ENCODE data around the gene UQCC2.

The UQCC2 gene

DNA sequence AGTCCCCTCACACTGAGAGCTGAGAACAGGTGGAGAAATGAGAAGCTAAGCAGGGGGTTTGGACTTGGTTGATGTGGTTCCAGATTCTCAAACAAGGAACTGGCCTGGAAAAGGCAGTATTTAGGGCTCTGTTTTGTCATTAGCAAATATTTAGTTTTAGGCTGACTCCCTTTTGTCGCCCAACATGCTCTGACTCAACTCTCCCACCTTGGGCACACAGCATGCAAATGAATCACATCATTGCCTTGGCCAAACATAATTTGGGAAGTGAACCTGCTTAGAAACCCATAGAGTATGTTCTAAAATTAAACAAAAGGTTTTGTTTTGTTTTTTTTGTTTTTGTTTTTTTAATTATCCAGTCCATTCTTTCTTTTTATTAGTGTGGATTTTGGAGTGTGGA is 9.5 kb upstream of the UQCC2 start:
- H3K4me3 ChIP-seq (ENCODE audit: low read depth, low read length, poor library complexity, severe bottlenecking), result no peak overlapping the region
- no peak overlapping the region for H3K27ac ChIP-seq (ENCODE audit: low read depth, low read length, poor library complexity, severe bottlenecking)
- TF ChIP-seq CTCF (IDR thresholded peaks at IDR 0.05; ENCODE audit: low read length), result no peak
- no peak for TF ChIP-seq EZH2 (IDR thresholded peaks at IDR 0.05; ENCODE audit: borderline replicate concordance, low read length)
- no peak overlapping the region for H3K4me2 ChIP-seq (ENCODE audit: low read length)
- no peaks in the 10 kb centered on the region; the same call in 1 of the 2 replicates for H3K27me3 ChIP-seq (ENCODE audit: insufficient read depth, low read length)
- H3K9ac ChIP-seq (ENCODE audit: low read length), result no peak overlapping the region
- no peaks in the 10 kb centered on the region for H3K79me2 ChIP-seq (ENCODE audit: insufficient read depth, low read length)
- no peaks in the 10 kb centered on the region for H3K36me3 ChIP-seq (ENCODE audit: insufficient read depth, low read length)
- H3K9me3 ChIP-seq (ENCODE audit: low read length), result no peaks in the 10 kb centered on the region
- H3F3A ChIP-seq (ENCODE audit: insufficient read depth, low read length), result no peaks in the 10 kb centered on the region
- no peak overlapping the region for H2AFZ ChIP-seq (ENCODE audit: low read length)
- H4K20me1 ChIP-seq (ENCODE audit: insufficient read depth, low read length), result no peaks in the 10 kb centered on the region
- H3K4me1 ChIP-seq (ENCODE audit: insufficient read depth, low read length, severe bottlenecking), result no peaks in the 10 kb centered on the region
- no peaks in the 10 kb centered on the region for H3K9me2 ChIP-seq (ENCODE audit: low read depth, low read length)

DNA sequence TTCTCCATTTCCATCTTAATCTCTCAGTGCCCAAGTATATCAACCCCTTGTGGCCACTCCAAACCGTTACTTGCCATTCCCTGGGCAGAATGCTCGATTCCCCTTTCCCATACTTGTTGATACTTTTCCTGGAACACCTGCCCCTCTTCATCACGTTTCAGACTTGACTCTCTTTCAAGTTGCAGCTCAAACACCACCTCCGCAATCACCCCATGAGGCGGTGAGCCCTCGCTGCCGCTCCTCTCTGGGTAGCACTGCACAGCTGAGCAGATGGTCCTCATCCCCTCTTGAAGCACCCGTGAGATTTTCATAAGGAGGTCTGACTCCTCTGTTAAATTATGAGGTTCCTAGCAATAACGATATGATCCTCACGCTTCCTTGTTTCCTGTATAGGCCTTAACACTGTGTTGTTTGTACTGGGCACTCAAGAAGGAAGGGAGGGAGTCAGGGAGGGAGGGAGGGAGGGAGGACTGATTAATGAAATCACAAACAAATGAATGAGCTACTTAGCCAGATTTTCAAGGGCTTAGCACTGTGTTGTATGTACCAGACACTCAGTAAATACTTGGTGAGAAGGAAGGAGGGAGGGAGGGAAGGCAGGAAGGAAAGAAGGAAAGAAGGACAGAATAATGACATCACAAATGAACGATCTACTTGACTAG is 8.0 kb upstream of the UQCC2 start:
- H3K27ac ChIP-seq (ENCODE audit: low read depth, low read length, poor library complexity, severe bottlenecking), result no peak overlapping the region
- no peaks in the 10 kb centered on the region for H3K4me1 ChIP-seq (ENCODE audit: insufficient read depth, low read length, severe bottlenecking)
- no peaks in the 10 kb centered on the region for H3K9me2 ChIP-seq (ENCODE audit: low read depth, low read length)
- no peaks in the 10 kb centered on the region for H3K9me3 ChIP-seq (ENCODE audit: low read length)
- no peaks in the 10 kb centered on the region for H3K36me3 ChIP-seq (ENCODE audit: insufficient read depth, low read length)
- no peaks in the 10 kb centered on the region for H3K79me2 ChIP-seq (ENCODE audit: insufficient read depth, low read length)
- H4K20me1 ChIP-seq (ENCODE audit: insufficient read depth, low read length), result no peaks in the 10 kb centered on the region
- H3K4me3 ChIP-seq (ENCODE audit: low read depth, low read length, poor library complexity, severe bottlenecking), result no peak overlapping the region
- H3K4me2 ChIP-seq (ENCODE audit: low read length), result no peak overlapping the region
- no peaks in the 10 kb centered on the region for H3F3A ChIP-seq (ENCODE audit: insufficient read depth, low read length)
- no peak overlapping the region for H3K9ac ChIP-seq (ENCODE audit: low read length)
- no peaks in the 10 kb centered on the region; the same call in 1 of the 2 replicates for H3K27me3 ChIP-seq (ENCODE audit: insufficient read depth, low read length)
- TF ChIP-seq EZH2 (IDR thresholded peaks at IDR 0.05; ENCODE audit: borderline replicate concordance, low read length) (no peak), CTCF (IDR thresholded peaks at IDR 0.05; ENCODE audit: low read length) (no peak)
- no peak overlapping the region for H2AFZ ChIP-seq (ENCODE audit: low read length)

- Histone ChIP-seq H3K4me3 (ENCODE audit: low read depth, low read length, poor library complexity, severe bottlenecking) (no peak overlapping the region), H3K4me2 (ENCODE audit: low read length) (no peak overlapping the region), H3K79me2 (ENCODE audit: insufficient read depth, low read length) (no peaks in the 10 kb centered on the region), H3K36me3 (ENCODE audit: insufficient read depth, low read length) (no peaks in the 10 kb centered on the region), H3K27me3 (ENCODE audit: insufficient read depth, low read length) (no peaks in the 10 kb centered on the region; the same call in 1 of the 2 replicates), H3K4me1 (ENCODE audit: insufficient read depth, low read length, severe bottlenecking) (no peaks in the 10 kb centered on the region), H3K9me3 (ENCODE audit: low read length) (no peaks in the 10 kb centered on the region), H3K9me2 (ENCODE audit: low read depth, low read length) (no peaks in the 10 kb centered on the region), H3F3A (ENCODE audit: insufficient read depth, low read length) (no peaks in the 10 kb centered on the region), H3K27ac (ENCODE audit: low read depth, low read length, poor library complexity, severe bottlenecking) (no peak overlapping the region), H4K20me1 (ENCODE audit: insufficient read depth, low read length) (no peaks in the 10 kb centered on the region), H3K9ac (ENCODE audit: low read length) (no peak overlapping the region), H2AFZ (ENCODE audit: low read length) (no peak overlapping the region)
- TF ChIP-seq CTCF (IDR thresholded peaks at IDR 0.05; ENCODE audit: low read length), result no peak
- no peak for TF ChIP-seq EZH2 (IDR thresholded peaks at IDR 0.05; ENCODE audit: borderline replicate concordance, low read length)
Observed at GRCh38 chr6:33718713-33719112, 7.2 kb upstream of the UQCC2 start.
